Measurements from ENCODE around the gene CECR2. TPM values are rescaled to one million over a fixed set of nuclear protein-coding genes. Genes with fewer than 3 reads are reported as not detected.

The CECR2 gene
- total RNA-seq, 1 donor from 2014 or later = 6.2 TPM

DNA sequence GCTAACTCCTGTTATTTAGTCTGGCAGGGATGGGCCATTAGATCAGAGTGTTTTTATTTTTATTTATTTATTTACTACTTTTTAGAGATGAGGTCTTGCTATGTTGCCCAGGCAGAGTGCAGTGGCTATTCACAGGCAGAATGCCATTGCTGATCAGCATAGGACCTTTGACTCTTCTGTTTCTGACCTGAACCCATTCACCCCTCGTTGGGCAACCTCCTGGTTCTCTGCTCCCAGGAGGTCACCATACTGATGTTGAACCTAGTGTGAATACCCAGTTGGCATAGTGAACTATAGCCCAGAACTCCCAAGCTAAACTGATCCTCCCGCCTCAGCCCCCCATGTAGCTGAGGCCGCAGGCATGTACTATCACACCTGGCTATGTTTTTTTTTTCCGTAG lies 16.5 kb upstream of the CECR2 start:
- DNase-seq (ENCODE audit: low read depth) = no peak
- no peaks in the 10 kb centered on the region for H3K36me3 ChIP-seq (ENCODE audit: control insufficient read depth, insufficient read depth, low read length)
- no peaks in the 10 kb centered on the region for H3K27me3 ChIP-seq (ENCODE audit: control insufficient read depth, insufficient read depth, low read length)
- TF ChIP-seq, protein P1, sequence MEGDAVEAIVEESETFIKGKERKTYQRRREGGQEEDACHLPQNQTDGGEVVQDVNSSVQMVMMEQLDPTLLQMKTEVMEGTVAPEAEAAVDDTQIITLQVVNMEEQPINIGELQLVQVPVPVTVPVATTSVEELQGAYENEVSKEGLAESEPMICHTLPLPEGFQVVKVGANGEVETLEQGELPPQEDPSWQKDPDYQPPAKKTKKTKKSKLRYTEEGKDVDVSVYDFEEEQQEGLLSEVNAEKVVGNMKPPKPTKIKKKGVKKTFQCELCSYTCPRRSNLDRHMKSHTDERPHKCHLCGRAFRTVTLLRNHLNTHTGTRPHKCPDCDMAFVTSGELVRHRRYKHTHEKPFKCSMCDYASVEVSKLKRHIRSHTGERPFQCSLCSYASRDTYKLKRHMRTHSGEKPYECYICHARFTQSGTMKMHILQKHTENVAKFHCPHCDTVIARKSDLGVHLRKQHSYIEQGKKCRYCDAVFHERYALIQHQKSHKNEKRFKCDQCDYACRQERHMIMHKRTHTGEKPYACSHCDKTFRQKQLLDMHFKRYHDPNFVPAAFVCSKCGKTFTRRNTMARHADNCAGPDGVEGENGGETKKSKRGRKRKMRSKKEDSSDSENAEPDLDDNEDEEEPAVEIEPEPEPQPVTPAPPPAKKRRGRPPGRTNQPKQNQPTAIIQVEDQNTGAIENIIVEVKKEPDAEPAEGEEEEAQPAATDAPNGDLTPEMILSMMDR (IDR thresholded peaks at IDR 0.05; ENCODE audit: insufficient read depth, low read length, poor library complexity, severe bottlenecking) = no peak
- H3K4me3 ChIP-seq (ENCODE audit: low read depth, low read length) = no peak overlapping the region

GRCh38 chr22:17357688-17358087 lies 11.6 kb upstream of the CECR2 start:
- TF ChIP-seq, protein P1 (IDR thresholded peaks at IDR 0.05; ENCODE audit: insufficient read depth, low read length, poor library complexity, severe bottlenecking) = no peak
- Histone ChIP-seq H3K36me3 (ENCODE audit: control insufficient read depth, insufficient read depth, low read length) (no peaks in the 10 kb centered on the region), H3K4me3 (ENCODE audit: low read depth, low read length) (no peak overlapping the region), H3K27me3 (ENCODE audit: control insufficient read depth, insufficient read depth, low read length) (no peaks in the 10 kb centered on the region)
- DNase-seq (ENCODE audit: low read depth) = no peak

GRCh38 chr22:17358415-17358814 lies 10.8 kb upstream of the CECR2 start:
- no peak for DNase-seq (ENCODE audit: low read depth)
- no peaks in the 10 kb centered on the region for H3K27me3 ChIP-seq (ENCODE audit: control insufficient read depth, insufficient read depth, low read length)
- H3K36me3 ChIP-seq (ENCODE audit: control insufficient read depth, insufficient read depth, low read length) = no peaks in the 10 kb centered on the region
- H3K4me3 ChIP-seq (ENCODE audit: low read depth, low read length) = no peak overlapping the region
- TF ChIP-seq, protein P1 (IDR thresholded peaks at IDR 0.05; ENCODE audit: insufficient read depth, low read length, poor library complexity, severe bottlenecking) = no peak

GRCh38 chr22:17359501-17359900 lies 9.8 kb upstream of the CECR2 start:
- Histone ChIP-seq H3K4me3 (ENCODE audit: low read depth, low read length) (no peak overlapping the region), H3K27me3 (ENCODE audit: control insufficient read depth, insufficient read depth, low read length) (no peaks in the 10 kb centered on the region), H3K36me3 (ENCODE audit: control insufficient read depth, insufficient read depth, low read length) (no peaks in the 10 kb centered on the region)
- DNase-seq (ENCODE audit: low read depth) = no peak
- TF ChIP-seq, protein P1 (IDR thresholded peaks at IDR 0.05; ENCODE audit: insufficient read depth, low read length, poor library complexity, severe bottlenecking) = no peak

GRCh38 chr22:17366329-17366728 lies 2.9 kb upstream of the CECR2 start:
- Histone ChIP-seq H3K4me3 (ENCODE audit: low read depth, low read length) (no peak overlapping the region), H3K27me3 (ENCODE audit: control insufficient read depth, insufficient read depth, low read length) (peaks cover 5% of the 10 kb centered on the region), H3K36me3 (ENCODE audit: control insufficient read depth, insufficient read depth, low read length) (no peaks in the 10 kb centered on the region)
- TF ChIP-seq, protein P1 (IDR thresholded peaks at IDR 0.05; ENCODE audit: insufficient read depth, low read length, poor library complexity, severe bottlenecking) = no peak
- no peak for DNase-seq (ENCODE audit: low read depth)

DNA sequence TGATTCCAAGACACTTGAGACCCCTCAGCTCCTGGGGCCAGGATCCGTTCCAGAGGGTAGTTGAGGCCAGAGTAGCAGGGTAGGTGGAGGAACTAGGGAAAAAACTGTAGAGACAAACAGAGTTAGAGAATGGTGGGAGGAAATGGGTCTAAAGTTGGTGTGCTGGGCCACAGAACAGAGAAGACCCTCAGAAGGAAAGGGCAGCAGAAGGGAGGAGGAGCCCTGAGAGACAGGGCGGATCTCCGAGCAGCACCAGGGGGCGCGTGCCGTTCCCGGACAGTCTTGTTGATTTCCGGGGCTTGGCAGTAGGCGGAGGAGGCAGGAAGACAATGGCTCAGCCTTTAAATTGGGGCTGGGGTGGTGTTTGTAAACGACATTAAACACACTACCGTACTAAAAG lies 2.4 kb upstream of the CECR2 start:
- no peak for DNase-seq (ENCODE audit: low read depth)
- TF ChIP-seq, protein P1 (IDR thresholded peaks at IDR 0.05; ENCODE audit: insufficient read depth, low read length, poor library complexity, severe bottlenecking) = peak; percentile 42

More for the DNA sequence above, 2.4 kb upstream of the CECR2 start:
- no peaks in the 10 kb centered on the region for H3K36me3 ChIP-seq (ENCODE audit: control insufficient read depth, insufficient read depth, low read length)
- no peak overlapping the region for H3K4me3 ChIP-seq (ENCODE audit: low read depth, low read length)
- H3K27me3 ChIP-seq (ENCODE audit: control insufficient read depth, insufficient read depth, low read length) = peaks cover 5% of the 10 kb centered on the region

Data from kidney epithelial cell (primary cell).